ENCODE measurements around the gene THSD4. TPM values are rescaled to one million over a fixed set of nuclear protein-coding genes. Genes with fewer than 3 reads are reported as not detected.

Gene THSD4
- total and polyA plus RNA-seq, 2 donors (not counting 1 experiment from before 2014, with no cell fraction given), result 43.1 to 95.5 TPM

- Histone ChIP-seq H3K36me3 (ENCODE audit: control insufficient read depth, insufficient read depth, low read length) (no peaks in the 10 kb centered on the region), H4K20me1 (ENCODE audit: control insufficient read depth, extremely low read depth, insufficient read depth, low read length) (no peaks in the 10 kb centered on the region), H3K79me2 (ENCODE audit: control insufficient read depth, insufficient read depth, low read length) (no peaks in the 10 kb centered on the region), H3K9me3 (ENCODE audit: control insufficient read depth, insufficient read depth, low read depth, low read length) (no peaks in the 10 kb centered on the region), H3K4me3 (replicated peaks in 1 of 4; ENCODE audit: control extremely low read depth in 1 of 4, insufficient read depth in 1 of 4, low read depth in 3 of 4, low read length in 4 of 4) (no peak overlapping the region), H3K4me2 (ENCODE audit: extremely low read depth, insufficient read depth, low read length) (no peak overlapping the region), H3K27me3 (ENCODE audit: control insufficient read depth, insufficient read depth, low read length) (no peaks in the 10 kb centered on the region), H3K27ac (ENCODE audit: insufficient read depth, low read length) (no peak overlapping the region), H3K4me1 (ENCODE audit: control insufficient read depth, extremely low read depth, insufficient read depth, low read length) (no peaks in the 10 kb centered on the region), H2AFZ (ENCODE audit: low read length) (no peak overlapping the region), H3K9ac (ENCODE audit: insufficient read depth, low read length) (no peak overlapping the region)
- no peak for DNase-seq (ENCODE audit: low read depth in 2 of 2)
- TF ChIP-seq CTCF (conservative IDR thresholded peaks at IDR 0.05 in 1 of 2, IDR thresholded peaks at IDR 0.05 in 1 of 2; ENCODE audit: low read depth in 1 of 2, low read length in 2 of 2), result no peak
- no peak for TF ChIP-seq EZH2 (IDR thresholded peaks at IDR 0.05; ENCODE audit: low read length, missing control alignments)
These were observed 433.8 kb downstream of the THSD4 start for GRCh38 chr15:71549091-71549490.

GRCh38 chr15:71549697-71550096 is 434.4 kb downstream of the THSD4 start:
- Histone ChIP-seq H2AFZ (ENCODE audit: low read length) (no peak overlapping the region), H3K27ac (ENCODE audit: insufficient read depth, low read length) (no peak overlapping the region), H3K9me3 (ENCODE audit: control insufficient read depth, insufficient read depth, low read depth, low read length) (no peaks in the 10 kb centered on the region), H3K27me3 (ENCODE audit: control insufficient read depth, insufficient read depth, low read length) (no peaks in the 10 kb centered on the region), H3K4me1 (ENCODE audit: control insufficient read depth, extremely low read depth, insufficient read depth, low read length) (no peaks in the 10 kb centered on the region), H3K4me3 (replicated peaks in 1 of 4; ENCODE audit: control extremely low read depth in 1 of 4, insufficient read depth in 1 of 4, low read depth in 3 of 4, low read length in 4 of 4) (no peak overlapping the region), H3K79me2 (ENCODE audit: control insufficient read depth, insufficient read depth, low read length) (no peaks in the 10 kb centered on the region), H3K4me2 (ENCODE audit: extremely low read depth, insufficient read depth, low read length) (no peak overlapping the region), H3K36me3 (ENCODE audit: control insufficient read depth, insufficient read depth, low read length) (no peaks in the 10 kb centered on the region), H3K9ac (ENCODE audit: insufficient read depth, low read length) (no peak overlapping the region), H4K20me1 (ENCODE audit: control insufficient read depth, extremely low read depth, insufficient read depth, low read length) (no peaks in the 10 kb centered on the region)
- no peak for DNase-seq (ENCODE audit: low read depth in 2 of 2)
- TF ChIP-seq EZH2 (IDR thresholded peaks at IDR 0.05; ENCODE audit: low read length, missing control alignments), result no peak
- no peak for TF ChIP-seq CTCF (conservative IDR thresholded peaks at IDR 0.05 in 1 of 2, IDR thresholded peaks at IDR 0.05 in 1 of 2; ENCODE audit: low read depth in 1 of 2, low read length in 2 of 2)

- Histone ChIP-seq H3K27me3 (ENCODE audit: control insufficient read depth, insufficient read depth, low read length) (no peaks in the 10 kb centered on the region), H3K4me1 (ENCODE audit: control insufficient read depth, extremely low read depth, insufficient read depth, low read length) (no peaks in the 10 kb centered on the region), H3K79me2 (ENCODE audit: control insufficient read depth, insufficient read depth, low read length) (no peaks in the 10 kb centered on the region), H3K27ac (ENCODE audit: insufficient read depth, low read length) (no peak overlapping the region), H3K4me3 (replicated peaks in 1 of 4; ENCODE audit: control extremely low read depth in 1 of 4, insufficient read depth in 1 of 4, low read depth in 3 of 4, low read length in 4 of 4) (no peak overlapping the region), H3K4me2 (ENCODE audit: extremely low read depth, insufficient read depth, low read length) (no peak overlapping the region), H3K36me3 (ENCODE audit: control insufficient read depth, insufficient read depth, low read length) (no peaks in the 10 kb centered on the region), H2AFZ (ENCODE audit: low read length) (no peak overlapping the region), H3K9ac (ENCODE audit: insufficient read depth, low read length) (no peak overlapping the region), H3K9me3 (ENCODE audit: control insufficient read depth, insufficient read depth, low read depth, low read length) (no peaks in the 10 kb centered on the region), H4K20me1 (ENCODE audit: control insufficient read depth, extremely low read depth, insufficient read depth, low read length) (no peaks in the 10 kb centered on the region)
- DNase-seq (ENCODE audit: low read depth in 2 of 2), result peak in 1 of 2 donors; percentile 17
- TF ChIP-seq EZH2 (IDR thresholded peaks at IDR 0.05; ENCODE audit: low read length, missing control alignments) (no peak), CTCF (conservative IDR thresholded peaks at IDR 0.05 in 1 of 2, IDR thresholded peaks at IDR 0.05 in 1 of 2; ENCODE audit: low read depth in 1 of 2, low read length in 2 of 2) (no peak)
These were observed 436.3 kb downstream of the THSD4 start for GRCh38 chr15:71551566-71551965.

All from fibroblast of lung (primary cell).